GM18526 (cell line): ENCODE measurements around the gene CSKMT.

Experiments
- POLR2A ChIP-seq: IDR thresholded peaks from 3 replicates; pipeline ENCODE4 v1.6.1; 2011; ENCODE audit not compliant: insufficient read length; ENCODE audit errors: extremely low read depth

CSKMT gene

GRCh38 chr11:62677156-62677555, 12.0 kb downstream of the CSKMT start:
- TF ChIP-seq POLR2A, result no peak

DNA sequence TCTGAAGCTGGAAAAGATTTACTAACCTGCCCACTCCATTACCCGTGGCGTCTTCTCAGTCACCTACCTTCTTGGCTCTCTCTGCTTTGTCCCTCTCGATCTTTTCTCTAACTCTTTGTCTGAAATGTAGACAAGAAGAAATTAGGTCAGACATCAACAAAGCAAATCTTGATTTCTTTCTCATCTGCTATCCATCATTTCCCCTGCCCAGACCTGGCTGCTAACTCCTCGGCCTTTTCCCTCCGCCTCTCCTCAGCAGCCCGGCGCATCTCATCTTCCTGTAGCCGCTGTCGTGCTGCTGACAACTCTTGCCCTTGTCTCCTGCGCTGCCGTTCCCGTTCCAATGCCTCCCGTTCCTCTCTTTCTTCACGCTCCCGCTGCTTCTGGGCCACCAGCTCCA, 12.6 kb downstream of the CSKMT start:
- TF ChIP-seq POLR2A, result no peak

DNA sequence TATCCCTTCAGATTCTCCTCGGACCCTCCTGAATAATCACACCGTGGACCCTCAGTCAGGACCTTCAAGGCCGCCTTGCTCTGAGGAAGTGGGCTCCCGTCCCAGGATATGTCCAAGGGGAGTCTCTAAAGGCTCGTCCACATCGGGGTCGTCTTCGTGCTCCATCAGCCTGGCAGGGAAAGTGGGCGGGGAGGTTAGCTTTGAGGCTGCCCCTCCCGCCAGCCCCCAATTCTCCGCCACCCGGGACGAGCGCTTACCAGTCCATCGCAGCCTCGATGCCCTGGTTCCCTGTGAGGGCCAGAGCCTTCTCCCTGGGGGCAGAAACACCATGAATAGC, 13.3 kb downstream of the CSKMT start:
- no peak for TF ChIP-seq POLR2A

DNA sequence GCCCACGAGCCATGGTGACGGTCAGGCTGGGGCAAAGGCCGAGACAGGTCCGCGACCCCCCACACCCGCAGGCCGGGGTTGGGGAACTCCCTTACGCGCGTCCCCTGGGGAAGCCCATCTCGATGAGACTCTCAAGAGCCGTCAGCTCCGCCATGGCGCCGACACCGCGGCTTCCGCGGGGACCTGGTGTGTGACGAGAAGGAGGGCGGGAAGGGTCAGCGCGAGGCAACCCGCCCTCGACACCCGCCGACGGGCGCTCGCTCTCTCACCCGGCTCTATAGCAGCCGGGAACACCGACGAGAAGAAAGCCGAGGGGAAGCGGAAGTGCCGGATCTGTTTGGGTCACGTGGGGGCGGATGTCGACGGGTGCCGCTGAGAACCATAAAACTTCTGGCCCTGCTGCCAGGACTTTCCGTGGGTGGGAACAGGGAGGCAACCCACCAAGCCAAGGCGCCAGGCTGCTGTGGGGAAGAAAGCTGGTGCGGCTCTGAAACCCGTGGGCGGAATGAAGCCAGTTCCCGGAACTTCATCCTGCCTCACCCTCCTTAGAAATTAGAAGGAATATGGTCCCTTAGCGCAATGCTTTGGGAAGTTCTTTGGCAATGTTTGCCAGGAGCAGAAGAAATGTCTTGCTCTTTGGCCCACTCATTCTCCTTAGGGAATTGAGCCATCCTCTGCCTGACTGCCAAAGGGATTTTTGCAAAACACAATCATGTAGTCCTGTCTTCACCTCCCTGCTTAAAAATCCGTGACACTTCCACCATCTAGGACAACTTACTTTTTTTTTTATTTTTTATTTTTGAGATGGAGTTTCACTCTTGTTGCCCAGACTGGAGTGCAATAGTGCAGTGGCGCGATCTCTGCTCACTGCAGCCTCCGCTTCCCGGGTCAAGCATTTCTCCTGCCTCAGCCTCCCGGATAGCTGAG, 13.9 kb downstream of the CSKMT start, which contains the start of gene UBXN1:
TSS of gene UBXN1 (minus strand) at position 304 of the 927 bp plus-strand sequence. CDS start at position 154, 150 bp downstream.
- peak; percentile 87 for TF ChIP-seq POLR2A

GRCh38 chr11:62680825-62681240, 15.7 kb downstream of the CSKMT start:
- no peak for TF ChIP-seq POLR2A

DNA sequence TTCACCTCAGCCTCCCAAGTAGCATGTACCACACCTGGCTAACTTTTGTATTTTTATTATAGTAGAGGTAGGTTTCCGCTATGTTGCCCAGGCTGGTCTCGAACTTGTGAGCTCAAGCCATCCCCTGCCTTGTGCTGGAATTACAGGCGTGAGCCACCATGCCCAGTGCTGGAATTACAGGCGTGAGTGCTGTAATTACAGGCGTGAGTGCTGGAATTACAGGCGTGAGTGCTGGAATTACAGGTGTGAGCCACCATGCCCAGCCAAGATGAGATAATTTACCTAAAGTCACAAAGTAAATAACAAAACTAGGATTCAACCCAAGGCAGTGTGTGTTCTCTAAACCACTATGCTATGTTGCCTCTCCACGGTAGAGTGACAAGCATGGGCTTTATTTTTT, 17.4 kb downstream of the CSKMT start:
- TF ChIP-seq POLR2A, result no peak

GRCh38 chr11:62687508-62688396, 22.6 kb downstream of the CSKMT start:
- TF ChIP-seq POLR2A, result no peak

DNA sequence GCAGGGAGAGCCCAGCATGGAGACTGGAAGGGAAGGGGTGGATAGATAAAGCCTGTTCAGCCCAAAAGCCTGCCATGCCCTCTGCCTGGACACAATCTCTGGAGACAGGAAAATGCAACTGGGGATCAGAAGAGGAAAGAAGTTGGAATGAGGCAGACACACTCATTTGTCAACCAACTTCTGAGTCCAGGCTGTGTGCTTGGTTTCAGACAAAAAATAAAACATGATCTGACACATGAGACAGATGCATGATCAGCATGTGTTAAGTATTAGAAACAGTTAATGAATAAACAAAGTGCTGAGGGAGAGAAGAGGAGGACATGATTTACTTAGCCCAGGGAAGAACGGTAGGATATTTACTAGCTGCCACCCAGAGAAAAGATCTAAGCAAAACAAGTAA, 23.4 kb downstream of the CSKMT start:
- TF ChIP-seq POLR2A, result no peak

- no peak for TF ChIP-seq POLR2A
Measured at GRCh38 chr11:62689421-62690183, 24.5 kb downstream of the CSKMT start, which contains the start of gene LRRN4CL. LRRN4CL (minus strand) TSS chr11:62689530; CDS start chr11:62688508, 1,022 bp downstream.

DNA sequence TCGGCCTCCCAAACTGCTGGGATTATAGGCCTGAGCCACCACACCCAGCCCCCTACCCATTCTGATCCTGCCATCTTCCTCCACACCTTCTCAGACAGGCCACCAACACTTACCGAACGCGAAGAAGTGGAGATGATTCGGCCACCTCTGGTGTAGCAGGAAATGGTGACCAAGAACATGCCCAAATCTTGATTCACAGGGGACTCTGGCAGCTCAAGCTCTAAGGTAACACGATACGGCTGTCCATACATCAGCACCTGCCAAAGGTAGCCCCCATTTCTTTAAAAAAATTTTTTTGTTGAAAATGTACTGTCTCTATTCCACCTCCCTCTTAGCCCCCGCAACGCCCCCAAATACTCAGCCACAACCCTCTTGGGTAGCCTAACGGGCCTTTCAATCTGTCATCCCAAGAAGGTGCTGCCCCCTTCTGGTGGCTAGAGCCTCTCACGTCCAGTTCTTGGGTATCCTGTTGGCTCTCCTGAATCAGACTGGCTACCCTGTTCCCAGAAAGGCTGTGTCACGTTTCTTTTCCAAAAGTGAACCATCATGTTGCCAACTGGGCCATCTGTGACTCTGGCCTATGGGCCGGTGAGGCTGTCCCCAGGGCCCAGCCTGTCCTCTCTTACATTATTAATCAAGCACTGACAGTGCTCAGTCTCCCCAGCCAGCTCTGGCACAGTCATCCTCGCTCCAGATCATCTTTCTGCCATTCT, 29.5 kb downstream of the CSKMT start:
- TF ChIP-seq POLR2A, result no peak

GRCh38 chr11:62702246-62702645, 37.1 kb downstream of the CSKMT start:
- no peak for TF ChIP-seq POLR2A

GRCh38 chr11:62705413-62705812, 40.3 kb downstream of the CSKMT start:
- TF ChIP-seq POLR2A, result no peak

GRCh38 chr11:62705880-62706849, 41.1 kb downstream of the CSKMT start:
- peak; percentile 56 for TF ChIP-seq POLR2A
